Ramos (cell line): ENCODE results near the gene SERPINB10.
"Not testable (repeated sequence)": the region's sequence is repeated elsewhere in the genome, so short reads cannot be mapped to it uniquely, and the experiment has no call there.

Source experiments
- in situ Hi-C: fragments of 300-500 bp; cut with MboI; formaldehyde crosslinking; loops from one replicate; pipeline ENCODE4 v1.14.3; 2022; ENCODE audit warnings: low sequenced_read_pairs; ENCODE audit not compliant: unreplicated experiment

Gene SERPINB10

DNA sequence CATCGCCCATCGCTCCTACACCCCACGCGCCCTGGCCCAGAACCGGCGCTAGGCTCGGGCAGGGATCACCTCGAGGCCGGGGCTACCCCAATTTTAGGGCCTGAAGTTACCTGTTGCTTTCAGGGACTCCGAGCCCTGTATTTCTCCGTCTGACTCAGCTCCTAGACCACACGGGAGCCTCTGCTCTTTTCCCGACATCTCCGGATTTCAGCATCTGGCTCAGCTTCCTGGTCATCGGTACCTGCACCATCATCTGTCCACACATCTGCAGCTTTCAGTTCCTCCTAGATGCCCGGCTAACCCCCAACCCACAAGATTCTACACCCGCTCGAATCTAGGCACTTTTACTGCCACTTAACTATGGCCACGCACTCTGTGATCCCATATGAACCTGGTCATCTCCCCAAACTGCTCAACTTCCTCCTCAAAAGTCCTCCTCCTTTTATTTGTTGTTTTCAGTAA is 29.2 kb downstream of the SERPINB10 start:
- in situ Hi-C loops, result no loop called here

DNA sequence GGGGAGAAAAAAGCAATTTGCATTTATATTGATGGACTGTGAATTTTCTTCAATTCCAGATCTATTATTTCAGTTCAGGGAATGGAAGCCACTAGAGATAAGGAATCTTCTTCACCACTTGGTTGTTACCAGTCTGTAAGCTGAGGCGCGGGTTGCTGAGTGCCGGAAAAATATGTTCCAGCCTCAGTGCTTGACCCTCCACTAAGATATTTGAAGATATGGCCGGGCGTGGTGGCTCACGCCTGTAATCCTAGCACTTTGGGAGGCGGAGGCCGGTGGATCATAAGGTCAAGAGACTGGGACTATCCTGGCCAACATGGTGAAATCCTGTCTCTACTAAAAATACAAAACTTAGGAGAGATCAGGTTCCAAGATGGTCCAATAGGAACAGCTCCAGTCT is 32.2 kb downstream of the SERPINB10 start:
- in situ Hi-C loops, result no loop called here

DNA sequence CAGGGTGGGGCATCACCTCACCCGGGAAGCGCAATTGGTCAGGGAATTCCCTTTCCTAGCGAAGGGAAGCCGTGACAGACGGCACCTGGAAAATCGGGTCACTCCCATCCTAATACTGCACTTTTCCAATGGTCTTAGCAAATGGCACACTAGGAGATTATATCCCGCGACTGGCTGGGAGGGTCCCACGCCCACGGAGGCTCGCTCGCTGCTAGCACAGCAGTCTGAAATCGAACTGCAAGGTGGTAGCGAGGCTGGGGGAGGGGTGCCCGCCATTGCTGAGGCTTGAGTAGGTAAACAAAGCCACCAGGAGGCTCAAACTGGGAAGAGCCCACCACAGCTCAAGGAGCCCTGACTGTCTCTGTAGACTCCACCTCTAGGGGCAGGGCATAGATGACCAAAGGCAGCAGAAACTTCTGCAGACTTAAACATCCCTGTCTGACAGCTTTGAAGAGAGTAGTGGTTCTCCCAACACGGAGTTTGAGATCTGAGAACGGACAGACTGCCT is 32.8 kb downstream of the SERPINB10 start:
- in situ Hi-C loops, result not testable (repeated sequence)

DNA sequence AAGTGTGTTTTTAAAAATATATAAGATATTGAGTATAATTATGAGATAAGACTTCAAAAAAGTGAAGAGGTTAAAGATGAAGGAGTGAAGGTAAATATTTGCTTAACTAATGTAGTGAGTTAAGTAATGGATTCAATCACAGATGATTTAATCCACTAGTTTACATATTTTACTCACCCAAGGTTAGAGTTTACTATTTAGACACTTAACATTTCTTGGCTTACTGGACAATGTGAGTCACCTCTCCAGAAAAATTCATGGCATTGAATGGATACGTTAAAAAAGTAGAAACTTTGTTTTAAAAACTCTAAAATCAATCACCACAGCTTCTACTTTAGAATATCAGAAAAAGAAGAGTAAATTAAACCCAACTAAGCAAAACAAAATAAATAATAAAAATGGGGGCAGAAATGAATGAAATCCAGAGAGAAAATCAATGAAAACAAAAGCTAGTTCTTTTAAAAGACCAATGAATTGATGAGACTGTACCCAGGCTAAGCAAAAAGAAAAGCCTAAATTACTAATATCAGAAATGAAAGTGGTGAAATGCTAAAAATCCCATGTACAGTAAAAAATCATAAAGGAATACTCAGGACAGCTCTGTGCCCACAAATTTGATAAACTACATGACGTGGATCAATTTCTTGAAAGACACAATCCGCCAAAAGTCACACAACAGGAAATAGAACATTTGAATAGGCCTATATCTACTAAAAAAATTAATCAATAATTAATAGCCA is 39.5 kb downstream of the SERPINB10 start:
- in situ Hi-C loops, result no loop called here

DNA sequence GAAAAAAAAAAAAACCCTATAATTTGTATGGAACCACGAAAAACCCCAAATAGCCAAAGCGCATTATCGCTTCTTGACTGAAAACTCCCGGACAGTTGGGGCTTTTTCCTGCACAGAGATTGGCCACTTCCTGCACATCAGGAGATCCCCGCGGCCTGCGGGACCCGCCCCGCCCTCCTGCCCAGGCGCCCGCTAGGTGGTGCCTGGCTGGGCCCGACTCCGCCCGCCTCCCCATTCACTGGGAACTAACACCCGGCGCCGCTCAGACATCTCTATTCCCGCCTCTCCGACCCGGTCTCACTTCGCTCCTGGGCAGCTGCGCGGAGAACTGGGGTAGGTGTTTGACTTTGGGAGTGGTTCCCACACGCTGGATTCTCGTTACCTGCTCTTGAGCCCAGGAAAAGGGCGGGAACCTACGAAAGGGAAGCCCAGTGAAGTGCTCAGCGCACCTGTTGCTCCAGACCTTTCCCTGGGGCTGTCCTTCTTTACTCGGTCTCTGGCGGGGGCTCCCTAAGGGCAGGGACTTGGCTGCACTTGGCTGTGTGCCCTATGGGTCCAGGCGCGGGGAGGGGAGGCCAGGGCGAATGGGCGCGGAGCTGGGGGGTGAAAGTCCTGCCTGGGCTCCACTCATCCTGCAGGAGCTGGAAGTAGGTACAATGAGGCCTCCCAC is 41.4 kb downstream of the SERPINB10 start, which contains the start of gene HMSD:
HMSD (plus strand) TSS at position 234 of the 670 bp plus-strand sequence. CDS start 4,155 bp downstream, outside the sequence.
- in situ Hi-C loops, result no loop called here

DNA sequence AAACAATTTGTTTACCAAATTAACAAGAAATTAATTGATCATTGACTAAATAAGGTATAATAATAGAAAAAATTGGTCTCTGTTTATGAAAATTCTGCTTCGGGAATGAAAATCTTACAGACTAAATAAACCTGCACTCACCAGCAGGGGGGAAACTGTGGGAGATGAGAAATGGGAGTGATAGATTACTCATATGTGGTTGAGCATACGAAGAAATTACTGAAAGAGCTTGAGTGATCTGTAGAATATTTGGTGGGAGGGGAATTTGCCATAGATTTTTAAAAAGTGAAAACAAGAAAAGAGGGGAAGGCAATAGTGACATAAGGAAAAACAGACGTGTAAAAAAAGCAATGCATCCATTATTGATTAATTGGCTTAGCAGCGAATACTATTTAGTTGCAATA is 43.5 kb downstream of the SERPINB10 start:
- in situ Hi-C loops, result no loop called here

DNA sequence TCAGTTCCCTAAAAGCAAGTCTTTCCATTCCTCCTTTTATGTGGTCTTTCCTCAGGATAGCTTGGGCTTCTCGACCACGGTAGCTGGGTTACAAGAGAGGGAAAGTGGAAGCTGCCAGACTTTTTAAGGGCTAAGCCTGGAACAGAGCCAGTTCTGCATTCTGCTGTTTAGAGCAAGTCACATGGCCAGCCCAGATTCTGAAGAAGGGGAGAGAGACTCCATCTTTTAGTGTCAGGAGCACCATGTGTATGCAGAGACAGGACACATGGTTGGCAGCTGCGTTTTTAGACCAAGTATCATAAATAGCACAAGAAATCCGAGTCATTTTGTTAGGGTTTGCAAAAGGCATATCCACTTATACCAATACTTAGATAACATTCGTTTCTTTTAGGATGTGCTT is 46.1 kb downstream of the SERPINB10 start:
- in situ Hi-C loops, result no loop called here

DNA sequence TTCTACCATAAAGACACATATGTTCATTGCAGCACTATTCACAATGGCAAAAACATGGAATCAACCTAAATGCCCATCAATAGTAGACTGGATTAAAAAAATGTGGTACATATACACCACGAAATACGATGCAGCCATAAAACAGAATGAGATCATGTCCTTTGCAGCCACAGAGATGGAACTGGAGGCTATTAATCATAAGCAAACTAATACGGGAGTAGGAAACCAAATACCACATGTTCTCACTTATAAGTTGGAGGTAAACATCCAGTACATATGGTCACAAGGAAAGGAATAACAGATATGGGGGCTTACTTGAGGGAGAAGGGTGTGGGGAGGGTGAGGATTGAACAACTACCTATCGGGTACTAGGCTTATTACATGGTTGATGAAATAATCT is 49.0 kb downstream of the SERPINB10 start:
- in situ Hi-C loops, result no loop called here

DNA sequence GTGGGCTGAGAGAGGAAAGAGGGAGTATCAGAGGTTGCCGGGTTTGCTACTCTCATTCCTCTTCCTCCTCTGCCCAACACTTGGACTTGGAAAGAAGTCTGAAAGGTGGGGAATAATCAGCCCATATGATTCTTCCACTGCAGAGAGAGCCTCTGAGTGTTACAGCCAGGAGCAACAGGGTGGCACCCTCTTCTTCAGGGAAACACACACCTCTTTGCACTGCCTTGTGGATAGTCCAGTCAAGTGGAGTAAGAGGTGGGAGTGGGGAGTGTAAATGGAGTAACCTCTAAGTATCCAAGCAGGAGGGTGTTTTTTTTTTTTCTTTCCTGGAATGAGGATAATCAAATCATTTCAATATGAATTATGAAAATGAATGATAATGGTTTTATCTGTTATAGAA is 53.1 kb downstream of the SERPINB10 start:
- in situ Hi-C loops, result no loop called here

DNA sequence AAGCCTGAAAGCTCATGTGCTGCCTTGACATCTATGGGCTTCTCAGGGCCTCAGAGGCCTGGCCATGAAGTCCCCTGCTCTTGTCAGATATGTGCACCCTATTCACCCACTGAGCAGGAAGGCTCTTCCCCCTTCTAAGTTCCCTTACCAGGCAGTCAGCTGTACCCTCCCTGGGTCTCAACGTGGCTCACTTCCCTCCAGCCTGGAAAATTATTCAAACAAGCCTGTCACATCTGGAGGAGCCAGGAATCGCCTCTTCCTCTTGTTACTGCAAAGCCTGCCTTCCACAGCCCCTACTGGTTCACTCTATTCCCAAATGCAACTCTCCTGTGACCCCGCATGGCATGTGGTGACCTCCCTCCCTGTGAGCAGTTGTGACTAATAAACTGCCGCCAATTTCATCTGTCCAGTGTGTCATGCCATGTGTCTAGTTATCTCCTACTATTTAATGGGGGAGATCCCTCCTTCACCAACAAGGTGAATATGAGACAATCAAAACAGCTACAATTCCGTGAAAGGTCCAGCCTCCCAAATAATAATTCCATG is 53.8 kb downstream of the SERPINB10 start:
- in situ Hi-C loops, result no loop called here

DNA sequence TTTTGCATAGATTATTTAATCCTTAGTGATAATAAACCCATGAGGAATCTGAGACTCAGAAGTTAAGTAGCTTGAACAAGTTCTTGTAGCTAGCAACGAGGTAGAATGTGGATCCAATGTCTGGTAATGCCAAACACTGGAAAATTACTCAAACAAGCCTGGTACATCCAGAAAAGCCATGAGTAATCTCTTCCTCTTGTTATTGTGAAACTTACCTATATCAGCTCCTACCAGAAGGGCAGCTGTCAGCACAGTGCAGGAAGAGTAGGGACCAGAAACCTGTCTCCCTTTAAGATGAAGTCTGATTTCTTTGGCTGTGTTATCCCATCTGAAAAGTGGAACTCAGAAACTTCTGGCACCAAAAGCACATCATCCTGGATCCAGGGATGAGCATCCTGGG is 54.4 kb downstream of the SERPINB10 start:
- in situ Hi-C loops, result no loop called here

DNA sequence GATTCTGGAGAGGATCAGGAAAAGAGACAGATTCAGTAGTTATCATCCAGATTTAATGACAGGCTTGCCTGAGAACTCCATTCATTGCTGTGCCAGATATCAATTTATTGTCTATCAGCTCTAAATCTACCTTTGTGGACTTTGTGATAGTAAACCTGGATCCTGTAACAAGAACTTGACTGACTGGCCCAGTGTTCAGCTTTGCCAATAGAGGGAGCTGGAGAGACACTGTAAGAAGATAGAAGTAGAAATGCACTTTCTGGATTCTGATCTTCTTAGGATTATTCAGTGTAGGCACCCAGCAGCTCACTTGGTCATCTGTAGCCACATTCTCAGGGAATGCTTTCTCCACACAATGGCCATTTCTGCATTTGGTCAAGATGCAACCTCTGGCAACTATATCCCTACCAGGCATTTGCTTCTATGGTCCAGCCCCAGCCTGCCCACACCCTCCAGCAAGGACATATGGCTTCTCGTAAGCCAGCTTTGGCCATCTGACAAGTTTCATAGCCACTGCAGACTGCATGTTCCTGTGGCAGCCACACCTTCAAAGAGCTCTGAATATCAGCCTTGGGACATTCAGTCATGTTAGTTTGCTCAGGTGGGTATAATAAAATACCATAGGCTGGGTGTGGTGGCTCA is 56.0 kb downstream of the SERPINB10 start:
- in situ Hi-C loops, result no loop called here

DNA sequence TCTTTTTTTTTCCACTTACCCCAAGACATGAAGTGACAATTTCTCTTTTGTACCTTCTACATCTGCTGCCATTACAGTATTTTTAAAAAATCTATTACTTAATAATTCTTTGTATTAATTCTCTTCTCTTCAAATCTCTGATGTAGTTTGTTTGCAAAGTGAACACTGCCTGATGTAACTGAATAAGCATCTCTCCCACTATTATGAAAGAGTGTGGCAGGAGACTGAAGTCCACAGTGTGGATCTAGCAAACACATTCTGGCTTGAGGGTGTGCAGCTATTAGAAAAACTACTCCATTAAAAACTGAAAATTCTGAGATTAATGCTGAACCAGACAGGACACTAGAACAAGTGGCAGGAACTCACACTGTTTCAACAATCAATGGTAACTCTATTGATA is 57.1 kb downstream of the SERPINB10 start:
- in situ Hi-C loops, result no loop called here

DNA sequence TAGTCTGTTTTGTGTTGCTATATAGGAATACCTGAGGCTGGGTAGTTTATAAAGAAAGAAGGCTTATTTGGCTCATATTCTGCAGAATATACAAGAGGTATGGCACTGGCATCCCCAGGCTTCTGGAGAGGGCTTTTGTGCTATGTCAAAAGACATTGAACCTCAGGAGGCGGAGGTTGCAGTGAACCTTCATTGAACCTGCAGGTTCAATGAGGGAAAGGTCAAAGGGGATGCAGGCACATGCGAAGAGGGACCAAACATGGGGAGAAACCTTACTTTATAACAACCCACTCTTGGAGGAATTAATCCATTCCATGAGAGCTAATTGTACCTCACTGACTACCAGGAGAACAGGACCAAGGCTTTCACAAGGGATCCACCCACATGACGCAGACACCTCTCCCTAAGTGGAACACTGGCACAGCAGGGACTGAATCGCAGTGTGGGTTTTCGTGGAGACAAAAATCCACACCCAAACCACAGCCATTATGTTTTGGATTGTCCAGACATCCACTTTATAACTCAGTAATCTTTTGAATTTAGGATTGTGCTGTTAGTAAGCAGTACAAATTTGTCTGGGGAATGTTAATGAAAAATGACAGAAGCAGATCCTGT is 58.1 kb downstream of the SERPINB10 start:
- in situ Hi-C loops, result no loop called here

DNA sequence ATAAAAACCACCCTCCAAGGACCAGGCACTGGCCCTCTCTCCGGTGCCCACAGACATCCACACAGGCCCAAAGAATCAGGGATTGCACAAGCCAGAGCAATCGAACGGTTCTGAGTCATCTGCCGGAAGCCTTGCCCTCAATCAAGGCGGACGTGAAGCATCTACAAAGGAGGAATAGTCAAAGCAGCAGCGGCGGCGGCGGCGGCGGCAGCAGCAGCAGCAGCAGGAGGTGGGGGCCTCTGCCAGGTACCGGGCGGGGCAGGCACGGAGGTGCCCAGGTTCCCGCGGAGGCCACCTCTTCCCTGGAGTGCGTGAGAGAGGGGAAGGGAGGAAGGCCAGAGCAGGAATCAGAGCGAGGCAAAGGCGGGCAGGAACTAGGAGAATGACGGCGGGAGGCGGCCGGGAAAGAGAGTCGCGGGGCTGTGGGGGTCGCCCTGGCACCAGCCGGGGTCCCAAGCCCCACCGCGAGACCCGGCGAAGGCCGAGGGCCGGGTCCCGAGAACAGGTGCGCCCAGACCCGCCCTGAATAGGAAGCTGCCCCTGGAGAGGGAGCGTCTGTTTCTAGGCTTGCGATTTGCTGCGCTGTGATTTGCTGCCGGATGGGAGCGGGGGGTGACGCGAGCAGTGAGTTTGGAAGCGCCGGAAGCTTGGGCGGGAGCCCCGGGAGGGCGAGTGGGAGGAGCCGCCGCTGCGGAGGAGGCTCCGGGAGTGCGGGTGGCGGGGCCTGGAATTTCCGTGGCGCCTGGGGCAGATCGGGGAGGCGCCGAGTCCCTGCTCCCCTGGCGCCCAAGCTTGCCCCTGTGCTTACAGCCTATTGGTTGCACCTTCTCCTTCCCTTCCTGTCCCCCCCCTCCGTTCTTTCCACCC is 62.4 kb downstream of the SERPINB10 start, which contains the start of gene SERPINB8:
SERPINB8 (plus strand) TSS at position 140 of the 867 bp plus-strand sequence. CDS start 8,228 bp downstream, outside the sequence.
- in situ Hi-C loops, result no loop called here

DNA sequence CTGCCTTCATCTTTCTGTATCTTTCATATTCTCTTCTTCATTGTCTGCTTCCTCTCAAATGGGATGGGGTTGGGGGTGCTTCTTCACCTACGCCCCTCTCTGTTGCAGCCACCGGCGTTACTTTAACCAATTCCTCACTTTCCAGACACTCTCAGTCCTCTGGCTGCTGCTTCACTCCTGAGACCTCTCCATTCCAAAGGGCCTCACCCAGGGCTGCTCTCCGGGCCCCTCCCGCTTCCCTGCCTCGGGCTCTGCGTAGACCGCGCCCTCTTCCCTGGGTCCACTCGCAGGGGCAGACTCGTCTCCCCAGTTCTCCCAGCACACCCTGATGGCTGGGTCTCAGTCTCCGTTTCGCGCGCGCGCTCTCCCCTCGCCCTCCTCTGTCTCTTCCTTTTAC is 63.0 kb downstream of the SERPINB10 start:
- in situ Hi-C loops, result no loop called here

DNA sequence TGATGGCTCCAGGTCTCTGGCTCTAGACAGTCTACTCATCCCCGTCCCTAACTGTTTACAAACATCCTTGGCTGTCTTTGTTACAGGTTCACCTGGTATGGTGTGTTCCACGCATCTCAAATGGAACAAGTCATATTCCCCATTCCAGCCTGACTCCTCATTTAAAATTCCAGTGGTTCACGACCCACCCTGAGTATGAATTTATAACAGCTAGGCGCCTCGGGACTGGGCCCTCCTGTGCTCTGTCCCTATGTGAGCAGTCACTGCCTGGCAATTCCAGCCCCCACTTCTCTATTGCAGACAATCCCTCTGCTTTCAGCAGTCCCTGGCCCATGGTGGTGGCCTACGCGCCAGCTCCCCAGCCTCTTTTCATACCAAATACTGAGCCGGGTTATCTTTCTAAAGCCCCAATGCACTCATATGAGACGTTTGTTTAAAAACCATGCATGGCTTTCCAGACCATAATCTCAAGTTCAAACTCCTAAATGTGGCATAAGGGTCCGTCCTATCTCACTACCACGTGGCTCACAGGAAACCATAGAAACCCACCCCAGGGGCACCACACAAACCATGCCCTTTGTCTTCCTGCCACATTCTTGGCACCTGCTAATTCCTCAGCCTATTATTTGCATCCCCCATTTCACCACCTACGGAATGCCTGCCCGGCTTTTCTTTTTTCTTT is 63.7 kb downstream of the SERPINB10 start:
- in situ Hi-C loops, result no loop called here

DNA sequence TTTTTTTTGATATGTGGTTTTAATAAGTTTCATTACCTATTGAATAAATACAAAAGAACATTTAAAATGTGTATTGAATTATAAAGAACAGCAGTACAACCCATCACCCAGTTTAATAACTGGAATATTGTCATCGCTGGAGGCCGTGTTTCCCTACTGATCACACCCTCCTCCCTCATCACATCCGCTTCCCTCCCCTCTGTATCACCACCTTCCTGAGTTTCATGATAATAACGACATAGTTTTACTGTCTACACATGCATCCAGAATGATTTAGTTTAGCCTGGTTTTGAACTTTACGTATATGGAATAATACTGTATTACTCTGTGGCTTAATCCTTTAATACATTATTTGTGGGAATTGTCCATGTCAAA is 64.2 kb downstream of the SERPINB10 start:
- in situ Hi-C loops, result no loop called here

DNA sequence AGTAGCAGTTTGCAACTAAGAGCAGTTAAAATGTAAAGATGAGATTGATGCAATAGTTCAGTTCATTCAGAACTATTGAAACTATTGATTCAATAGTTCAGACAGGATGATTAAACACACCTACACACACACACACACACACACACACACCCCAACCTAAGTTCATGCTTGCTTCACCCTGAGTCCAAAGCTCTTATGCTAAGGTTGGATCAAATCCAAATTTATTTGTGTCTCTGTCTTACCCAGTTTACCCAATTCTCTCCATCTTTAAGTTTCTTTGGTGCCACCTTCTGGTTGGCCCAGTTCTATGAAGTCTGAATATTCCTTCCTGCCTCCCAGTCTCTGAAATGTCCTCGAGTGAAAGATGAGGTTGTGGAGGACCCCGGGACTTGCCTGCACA is 67.2 kb downstream of the SERPINB10 start:
- in situ Hi-C loops, result loop anchor here (25.0 kb wide), 1 partner anchor 463 kb away; no protein-coding TSS in a partner anchor
